ENCODE results near the gene SLFN13.
"Not testable (repeated sequence)": the region's sequence is repeated elsewhere in the genome, so short reads cannot be mapped to it uniquely, and the experiment has no call there.

DNA sequence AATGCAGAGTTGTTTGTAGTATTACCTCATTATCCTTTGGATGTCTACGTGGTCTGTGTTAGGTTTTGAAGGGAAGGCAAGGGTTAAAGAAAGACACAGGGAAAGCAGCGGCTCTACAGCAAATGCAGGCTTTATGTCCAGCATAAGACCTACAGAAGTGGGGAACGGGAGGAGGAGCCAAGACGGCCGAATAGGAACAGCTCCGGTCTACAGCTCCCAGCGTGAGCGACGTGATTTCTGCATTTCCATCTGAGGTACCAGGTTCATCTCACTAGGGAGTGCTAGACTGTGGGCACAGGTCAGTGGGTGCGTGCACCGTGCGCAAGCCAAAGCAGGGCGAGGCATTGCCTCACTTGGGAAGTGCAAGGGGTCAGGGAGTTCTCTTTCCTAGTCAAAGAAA, 54.8 kb downstream of the SLFN13 start:
- TF ChIP-seq GABPA, POLR2AphosphoS5 (IDR thresholded peaks at IDR 0.05; ENCODE audit: low read depth): not testable (repeated sequence)
- TF ChIP-seq, protein P1, sequence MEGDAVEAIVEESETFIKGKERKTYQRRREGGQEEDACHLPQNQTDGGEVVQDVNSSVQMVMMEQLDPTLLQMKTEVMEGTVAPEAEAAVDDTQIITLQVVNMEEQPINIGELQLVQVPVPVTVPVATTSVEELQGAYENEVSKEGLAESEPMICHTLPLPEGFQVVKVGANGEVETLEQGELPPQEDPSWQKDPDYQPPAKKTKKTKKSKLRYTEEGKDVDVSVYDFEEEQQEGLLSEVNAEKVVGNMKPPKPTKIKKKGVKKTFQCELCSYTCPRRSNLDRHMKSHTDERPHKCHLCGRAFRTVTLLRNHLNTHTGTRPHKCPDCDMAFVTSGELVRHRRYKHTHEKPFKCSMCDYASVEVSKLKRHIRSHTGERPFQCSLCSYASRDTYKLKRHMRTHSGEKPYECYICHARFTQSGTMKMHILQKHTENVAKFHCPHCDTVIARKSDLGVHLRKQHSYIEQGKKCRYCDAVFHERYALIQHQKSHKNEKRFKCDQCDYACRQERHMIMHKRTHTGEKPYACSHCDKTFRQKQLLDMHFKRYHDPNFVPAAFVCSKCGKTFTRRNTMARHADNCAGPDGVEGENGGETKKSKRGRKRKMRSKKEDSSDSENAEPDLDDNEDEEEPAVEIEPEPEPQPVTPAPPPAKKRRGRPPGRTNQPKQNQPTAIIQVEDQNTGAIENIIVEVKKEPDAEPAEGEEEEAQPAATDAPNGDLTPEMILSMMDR (IDR thresholded peaks at IDR 0.05; ENCODE audit: insufficient read depth, low read length), result not testable (repeated sequence)
